ENCODE results near the gene CHADL.

DNA sequence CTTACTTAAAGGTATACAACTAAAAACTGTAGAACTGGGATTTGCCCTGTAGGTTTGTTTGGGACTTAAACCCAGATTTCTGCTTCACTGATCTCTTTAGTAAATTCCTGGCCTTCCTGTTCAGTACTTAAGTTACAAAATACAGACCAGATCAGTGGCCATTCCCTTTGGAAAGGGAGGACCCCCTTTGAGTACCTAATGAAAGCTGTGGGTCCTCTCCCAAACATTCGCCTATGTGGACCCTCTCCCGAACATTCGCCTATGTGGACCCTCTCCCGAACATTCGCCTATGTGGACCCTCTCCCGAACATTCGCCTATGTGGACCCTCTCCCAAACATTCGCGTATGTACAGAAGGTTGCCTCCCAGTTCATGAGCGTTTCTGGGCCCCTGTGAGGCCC is 25.3 kb downstream of the CHADL start:
- no peak for TF ChIP-seq GATA2 (IDR thresholded peaks at IDR 0.05; ENCODE audit: low read depth, low read length)
- no peak for TF ChIP-seq GATA3 (IDR thresholded peaks at IDR 0.05; ENCODE audit: low read depth, low read length)

Measured in SH-SY5Y (cell line).